ENCODE data around the gene ST3GAL2. TPM values are rescaled to one million over a fixed set of nuclear protein-coding genes. Genes with fewer than 3 reads are reported as not detected.
A peak's percentile ranks its signal among the peaks of the same experiment; 100 is the strongest.
"Not testable (repeated sequence)": the region's sequence is repeated elsewhere in the genome, so short reads cannot be mapped to it uniquely, and the experiment has no call there.

The ST3GAL2 gene
- total RNA-seq, 1 donor from 2014 or later, result 35.6 TPM

- H3K4me1 Mint-ChIP-seq (ENCODE audit: low read depth), result peaks cover 4% of the 10 kb centered on the region
- H3K27me3 Mint-ChIP-seq (ENCODE audit: insufficient read depth), result no peaks in the 10 kb centered on the region
- intact Hi-C loops (cut with micrococcal nuclease), result no loop called here
- H3K27ac Mint-ChIP-seq, result no peak overlapping the region
- DNase-seq (ENCODE audit: low spot score), result no peak
- peaks cover 32% of the 10 kb centered on the region for H3K36me3 Mint-ChIP-seq (ENCODE audit: low read depth)
- no peaks in the 10 kb centered on the region for H3K9me3 Mint-ChIP-seq
- H3K4me3 Mint-ChIP-seq, result peak overlapping the region; percentile 99
Measured at GRCh38 chr16:70378869-70379493, 59.9 kb downstream of the ST3GAL2 start.

- Mint-ChIP-seq H3K27me3 (ENCODE audit: insufficient read depth) (no peaks in the 10 kb centered on the region), H3K4me3 (peak overlapping the region; percentile 9), H3K36me3 (ENCODE audit: low read depth) (peaks cover 32% of the 10 kb centered on the region), H3K9me3 (no peaks in the 10 kb centered on the region), H3K27ac (no peak overlapping the region), H3K4me1 (ENCODE audit: low read depth) (no peaks in the 10 kb centered on the region)
- intact Hi-C loops (cut with micrococcal nuclease), result no loop called here
- no peak for DNase-seq (ENCODE audit: low spot score)
Measured at GRCh38 chr16:70377782-70378181, 61.1 kb downstream of the ST3GAL2 start.

GRCh38 chr16:70375636-70376611 lies 63.0 kb downstream of the ST3GAL2 start:
- Mint-ChIP-seq H3K36me3 (ENCODE audit: low read depth) (peaks cover 38% of the 10 kb centered on the region), H3K27me3 (ENCODE audit: insufficient read depth) (no peaks in the 10 kb centered on the region), H3K4me1 (ENCODE audit: low read depth) (no peaks in the 10 kb centered on the region), H3K27ac (no peak overlapping the region), H3K9me3 (no peaks in the 10 kb centered on the region), H3K4me3 (no peak overlapping the region)
- intact Hi-C loops (cut with micrococcal nuclease), result no loop called here
- no peak for DNase-seq (ENCODE audit: low spot score)

GRCh38 chr16:70374213-70374612 lies 64.7 kb downstream of the ST3GAL2 start:
- intact Hi-C loops (cut with micrococcal nuclease), result no loop called here
- Mint-ChIP-seq H3K27ac (no peak overlapping the region), H3K4me3 (no peak overlapping the region), H3K9me3 (no peaks in the 10 kb centered on the region), H3K4me1 (ENCODE audit: low read depth) (no peaks in the 10 kb centered on the region), H3K27me3 (ENCODE audit: insufficient read depth) (no peaks in the 10 kb centered on the region), H3K36me3 (ENCODE audit: low read depth) (peaks cover 43% of the 10 kb centered on the region)
- no peak for DNase-seq (ENCODE audit: low spot score)

- Mint-ChIP-seq H3K27ac (no peak overlapping the region), H3K9me3 (no peaks in the 10 kb centered on the region), H3K4me1 (ENCODE audit: low read depth) (no peaks in the 10 kb centered on the region), H3K4me3 (no peak overlapping the region), H3K27me3 (ENCODE audit: insufficient read depth) (no peaks in the 10 kb centered on the region), H3K36me3 (ENCODE audit: low read depth) (peaks cover 43% of the 10 kb centered on the region)
- no peak for DNase-seq (ENCODE audit: low spot score)
- intact Hi-C loops (cut with micrococcal nuclease), result no loop called here
Measured at GRCh38 chr16:70372921-70373728, 65.8 kb downstream of the ST3GAL2 start.

- Mint-ChIP-seq H3K27me3 (ENCODE audit: insufficient read depth) (no peaks in the 10 kb centered on the region), H3K4me3 (no peak overlapping the region), H3K27ac (no peak overlapping the region), H3K9me3 (no peaks in the 10 kb centered on the region), H3K36me3 (ENCODE audit: low read depth) (peaks cover 39% of the 10 kb centered on the region), H3K4me1 (ENCODE audit: low read depth) (no peaks in the 10 kb centered on the region)
- intact Hi-C loops (cut with micrococcal nuclease), result loop anchor here (1.0 kb wide), 1 partner anchor 282 kb away; no protein-coding TSS in a partner anchor
- no peak for DNase-seq (ENCODE audit: low spot score)
Measured at GRCh38 chr16:70370924-70371323, 68.0 kb downstream of the ST3GAL2 start.

GRCh38 chr16:70370145-70370544 lies 68.8 kb downstream of the ST3GAL2 start:
- H3K36me3 Mint-ChIP-seq (ENCODE audit: low read depth), result peaks cover 35% of the 10 kb centered on the region
- not testable (repeated sequence) for H3K27ac Mint-ChIP-seq; H3K4me3 Mint-ChIP-seq; H3K9me3 Mint-ChIP-seq; H3K4me1 Mint-ChIP-seq (ENCODE audit: low read depth); H3K27me3 Mint-ChIP-seq (ENCODE audit: insufficient read depth)
- intact Hi-C loops (cut with micrococcal nuclease), result loop anchor here (1.0 kb wide), 1 partner anchor 283 kb away; no protein-coding TSS in a partner anchor
- DNase-seq (ENCODE audit: low spot score), result peak; percentile 18

GRCh38 chr16:70364399-70364798 lies 74.5 kb downstream of the ST3GAL2 start:
- peaks cover 27% of the 10 kb centered on the region for H3K36me3 Mint-ChIP-seq (ENCODE audit: low read depth)
- intact Hi-C loops (cut with micrococcal nuclease), result no loop called here
- no peak overlapping the region for H3K27ac Mint-ChIP-seq

GRCh38 chr16:70359552-70359951 lies 79.3 kb downstream of the ST3GAL2 start:
- H3K4me3 Mint-ChIP-seq, result no peak overlapping the region
- no peak overlapping the region for H3K27ac Mint-ChIP-seq
- no peaks in the 10 kb centered on the region for H3K27me3 Mint-ChIP-seq (ENCODE audit: insufficient read depth)
- intact Hi-C loops (cut with micrococcal nuclease), result no loop called here
- H3K4me1 Mint-ChIP-seq (ENCODE audit: low read depth), result no peaks in the 10 kb centered on the region
- DNase-seq (ENCODE audit: low spot score), result no peak
- peaks cover 27% of the 10 kb centered on the region for H3K36me3 Mint-ChIP-seq (ENCODE audit: low read depth)
- H3K9me3 Mint-ChIP-seq, result no peaks in the 10 kb centered on the region

More at GRCh38 chr16:70364399-70364798, 74.5 kb downstream of the ST3GAL2 start:
- H3K4me1 Mint-ChIP-seq (ENCODE audit: low read depth), result no peaks in the 10 kb centered on the region
- H3K27me3 Mint-ChIP-seq (ENCODE audit: insufficient read depth), result no peaks in the 10 kb centered on the region
- no peak overlapping the region for H3K4me3 Mint-ChIP-seq
- DNase-seq (ENCODE audit: low spot score), result no peak
- no peaks in the 10 kb centered on the region for H3K9me3 Mint-ChIP-seq

- Mint-ChIP-seq H3K9me3 (no peaks in the 10 kb centered on the region), H3K27me3 (ENCODE audit: insufficient read depth) (no peaks in the 10 kb centered on the region), H3K4me1 (ENCODE audit: low read depth) (peaks cover 31% of the 10 kb centered on the region), H3K4me3 (peak overlapping the region; percentile 33), H3K36me3 (ENCODE audit: low read depth) (peaks cover 19% of the 10 kb centered on the region), H3K27ac (peak overlapping the region; percentile 18)
- intact Hi-C loops (cut with micrococcal nuclease), result no loop called here
- no peak for DNase-seq (ENCODE audit: low spot score)
Measured at GRCh38 chr16:70349783-70350182, 89.1 kb downstream of the ST3GAL2 start.

GRCh38 chr16:70348991-70349390 lies 89.9 kb downstream of the ST3GAL2 start:
- intact Hi-C loops (cut with micrococcal nuclease), result no loop called here
- no peak for DNase-seq (ENCODE audit: low spot score)
- Mint-ChIP-seq H3K9me3 (no peaks in the 10 kb centered on the region), H3K27ac (peak overlapping the region; percentile 5), H3K4me1 (ENCODE audit: low read depth) (peaks cover 31% of the 10 kb centered on the region), H3K27me3 (ENCODE audit: insufficient read depth) (no peaks in the 10 kb centered on the region), H3K36me3 (ENCODE audit: low read depth) (peaks cover 16% of the 10 kb centered on the region), H3K4me3 (peak overlapping the region; percentile 10)

GRCh38 chr16:70345840-70346239 lies 93.1 kb downstream of the ST3GAL2 start:
- H3K27ac Mint-ChIP-seq, result peak overlapping the region; percentile 97
- intact Hi-C loops (cut with micrococcal nuclease), result loop anchor here (1.0 to 2.0 kb wide), 3 partner anchors 47 to 93 kb away; partner anchors contain the start of genes AARS1 and DDX19B
- H3K4me3 Mint-ChIP-seq, result peak overlapping the region; percentile 95

More at GRCh38 chr16:70345840-70346239, 93.1 kb downstream of the ST3GAL2 start:
- no peak for DNase-seq (ENCODE audit: low spot score)
- no peaks in the 10 kb centered on the region for H3K9me3 Mint-ChIP-seq
- no peaks in the 10 kb centered on the region for H3K27me3 Mint-ChIP-seq (ENCODE audit: insufficient read depth)
- H3K36me3 Mint-ChIP-seq (ENCODE audit: low read depth), result peaks cover 12% of the 10 kb centered on the region
- H3K4me1 Mint-ChIP-seq (ENCODE audit: low read depth), result peaks cover 31% of the 10 kb centered on the region
